Measurements from ENCODE around the gene LYRM4. TPM values are rescaled to one million over a fixed set of nuclear protein-coding genes. Genes with fewer than 3 reads are reported as not detected.

The LYRM4 gene
- total RNA-seq: 12.8 and 17.7 TPM in 2 replicates

DNA sequence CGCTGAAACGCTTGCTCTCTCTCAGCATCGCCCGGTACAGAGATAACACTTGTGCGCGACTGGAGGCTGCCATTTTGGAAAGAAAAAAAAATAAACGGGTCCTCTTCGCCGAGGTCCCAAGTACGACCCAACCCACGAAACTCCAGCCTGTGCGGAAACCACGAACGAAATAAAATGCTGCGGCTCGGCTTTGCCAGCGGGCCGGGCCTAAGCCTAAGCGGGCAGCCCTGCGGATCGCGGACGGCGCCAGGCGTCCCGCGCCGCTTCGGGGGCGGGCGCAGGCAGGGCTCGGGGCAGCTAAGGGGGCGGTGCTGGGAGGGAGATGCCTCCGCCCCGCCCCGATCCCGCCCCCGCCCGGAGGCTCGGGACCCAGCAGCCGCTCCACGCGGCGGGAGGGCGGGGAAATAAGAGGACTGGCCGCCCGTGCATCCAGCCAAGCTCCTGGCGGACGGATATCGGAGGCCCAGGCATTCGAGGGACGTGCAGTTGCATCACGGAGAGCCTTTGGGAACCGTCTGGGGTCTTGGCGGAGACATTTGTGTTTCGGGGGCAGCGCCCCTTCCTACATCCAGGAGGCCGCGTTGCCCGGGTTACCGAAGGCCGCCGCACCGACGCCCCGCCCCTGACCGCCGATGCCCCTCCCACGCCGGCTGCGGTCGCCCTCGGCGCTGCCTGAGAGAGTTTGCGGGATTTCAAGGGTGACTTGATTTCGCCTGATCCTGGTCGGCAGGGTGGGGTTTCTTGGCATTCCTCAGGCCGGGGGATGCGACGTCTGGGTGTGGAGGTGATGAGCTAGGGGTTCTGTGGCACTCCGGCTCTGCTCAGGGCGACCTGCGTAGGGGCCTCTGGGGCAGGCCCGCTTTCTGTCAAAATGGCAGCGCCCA lies at the start of gene LYRM4, which contains the start of gene FARS2:
LYRM4 (minus strand) TSS at position 290 of the 884 bp plus-strand sequence; CDS start at position 73, 217 bp downstream.
FARS2 (plus strand) TSS at position 853 of the 884 bp plus-strand sequence.

DNA sequence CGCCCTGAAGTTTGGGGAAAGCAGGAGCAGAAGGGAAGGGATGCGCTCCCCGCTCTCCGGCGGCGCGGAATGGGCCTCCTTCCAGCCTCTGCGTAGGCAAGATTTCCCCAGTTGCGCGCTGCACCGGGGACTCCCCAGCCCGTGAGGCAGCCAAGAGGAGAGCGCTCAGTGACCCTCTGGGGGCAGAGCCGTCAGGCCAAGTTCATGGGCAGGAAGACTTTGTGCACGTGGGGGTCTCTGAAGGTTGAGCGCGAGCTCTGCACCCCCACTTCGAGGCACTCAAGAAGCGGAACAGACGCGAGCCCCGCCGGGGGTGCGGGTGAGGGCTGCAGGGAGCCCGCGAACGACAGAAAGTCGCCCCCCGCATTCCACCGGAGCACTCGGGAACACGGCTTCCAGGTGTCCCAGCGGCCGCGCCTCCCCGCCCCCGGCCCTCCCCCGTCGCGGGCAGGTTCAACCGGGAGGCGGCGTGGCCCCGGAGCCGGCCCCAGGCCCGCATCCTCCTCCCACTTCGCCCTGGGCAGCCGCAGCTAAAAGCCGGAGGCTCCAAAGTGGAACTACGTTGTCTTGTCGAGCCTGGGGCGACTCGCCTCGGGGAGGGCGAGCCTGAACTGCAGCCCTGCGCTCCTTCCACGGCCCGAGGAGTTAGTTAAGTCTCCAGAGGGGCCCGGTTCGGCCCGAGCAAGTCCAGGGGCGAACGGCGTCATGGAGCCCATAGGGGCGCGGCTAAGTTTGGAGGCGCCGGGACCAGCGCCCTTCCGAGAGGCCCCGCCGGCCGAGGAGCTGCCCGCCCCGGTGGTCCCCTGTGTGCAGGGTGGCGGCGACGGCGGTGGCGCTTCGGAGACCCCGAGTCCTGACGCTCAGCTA lies 175.7 kb downstream of the LYRM4 start, which contains the start of gene PPP1R3G:
PPP1R3G (plus strand) TSS at position 561 of the 867 bp plus-strand sequence; CDS start at position 706, 145 bp downstream.

Small RNA genes lying within 50 kb of the gene (small RNA-seq; reads per million reads assigned to genes)
- 0.81 reads per million, percentile 48 among the genes with 10 or more reads in this experiment for gene MIR3691

Other genes starting within 250 kb of the LYRM4 start
- 7.9 and 11.4 TPM in 2 replicates for gene PPP1R3G, start 175.6 kb downstream of the LYRM4 start, total RNA-seq
- 29.4 and 40.9 TPM in 2 replicates for gene FARS2, start 563 bp upstream of the LYRM4 start, total RNA-seq

Measured in placental epithelial cell (primary cell).